ENCODE results near the gene NRXN2. TPM values are rescaled to one million over a fixed set of nuclear protein-coding genes. Genes with fewer than 3 reads are reported as not detected.

NRXN2 gene
- total RNA-seq, 2 experiments from 2014 or later: 0.18 to 0.39 TPM

DNA sequence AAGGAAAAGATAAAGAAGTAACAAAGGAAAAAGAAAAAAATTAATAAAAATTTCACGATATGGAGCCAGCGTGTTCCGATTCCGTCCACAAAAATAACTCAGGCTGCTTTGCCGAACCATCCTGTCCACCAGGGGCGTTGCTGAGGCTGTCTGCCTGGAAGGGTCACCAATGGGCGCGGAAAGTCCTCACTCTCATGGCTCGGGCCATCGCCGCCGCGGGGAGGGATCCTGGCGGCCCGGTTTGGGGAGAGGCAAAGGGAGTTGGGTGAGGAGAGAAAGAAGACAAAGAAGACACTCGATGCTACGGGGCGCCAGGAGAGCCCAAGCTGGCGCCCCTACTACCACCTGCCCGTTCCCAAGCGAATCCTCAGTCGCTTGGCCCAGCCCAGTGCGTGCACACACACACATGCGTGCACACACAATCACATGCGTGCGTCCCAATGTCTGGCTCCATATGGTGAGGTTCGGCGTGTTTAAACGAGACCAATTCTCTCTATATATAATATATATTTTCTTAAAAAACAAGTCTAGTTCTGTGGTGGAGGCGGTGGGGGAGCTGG is 42.4 kb upstream of the NRXN2 start:
- H3K27me3 Mint-ChIP-seq: no peaks in the 10 kb centered on the region
- CTCF ChIA-PET: interaction anchor here (0.6 to 6.0 kb wide), 4 partner anchors 10 to 314 kb away, joined by 3 to 38 read pairs (median 4); no protein-coding TSS in a partner anchor
- no peaks in the 10 kb centered on the region for H3K9me3 Mint-ChIP-seq (ENCODE audit: low read depth)
- peaks cover 89% of the 10 kb centered on the region for H3K4me1 Mint-ChIP-seq
- H3K27ac Mint-ChIP-seq: peak overlapping the region; percentile 81
- POLR2A ChIA-PET: interaction anchor here (0.7 to 2.7 kb wide), 3 partner anchors 9 to 131 kb away, joined by 3 to 17 read pairs (median 11); partner anchors contain the start of gene SF1
- DNase-seq (no peak), ATAC-seq (no peak)
- peaks cover 76% of the 10 kb centered on the region for H3K36me3 Mint-ChIP-seq (ENCODE audit: low read depth)
- peak overlapping the region; percentile 50 for H3K4me3 Mint-ChIP-seq
- intact Hi-C loops (cut with DNase I, micrococcal nuclease): no loop called here

DNA sequence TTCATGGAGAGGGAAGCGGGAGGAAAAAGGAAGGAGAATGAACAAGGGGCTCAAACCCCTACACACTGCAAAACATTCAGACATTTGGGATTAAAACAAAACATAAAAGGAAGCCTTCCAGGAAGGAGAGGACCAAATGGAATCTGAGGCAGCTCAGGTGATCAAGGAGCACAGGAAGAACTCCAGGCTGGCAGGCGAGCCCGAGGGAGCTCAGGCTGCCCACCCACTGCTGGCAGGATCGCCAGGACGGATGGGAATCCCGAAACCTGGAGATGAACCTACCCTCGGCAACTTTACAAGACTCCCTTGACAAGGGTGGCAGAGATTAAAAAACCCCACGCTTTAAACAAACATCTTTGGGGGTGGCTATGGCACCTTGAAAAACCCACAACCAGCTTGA is 41.8 kb upstream of the NRXN2 start:
- intact Hi-C loops (cut with DNase I, micrococcal nuclease): no loop called here

DNA sequence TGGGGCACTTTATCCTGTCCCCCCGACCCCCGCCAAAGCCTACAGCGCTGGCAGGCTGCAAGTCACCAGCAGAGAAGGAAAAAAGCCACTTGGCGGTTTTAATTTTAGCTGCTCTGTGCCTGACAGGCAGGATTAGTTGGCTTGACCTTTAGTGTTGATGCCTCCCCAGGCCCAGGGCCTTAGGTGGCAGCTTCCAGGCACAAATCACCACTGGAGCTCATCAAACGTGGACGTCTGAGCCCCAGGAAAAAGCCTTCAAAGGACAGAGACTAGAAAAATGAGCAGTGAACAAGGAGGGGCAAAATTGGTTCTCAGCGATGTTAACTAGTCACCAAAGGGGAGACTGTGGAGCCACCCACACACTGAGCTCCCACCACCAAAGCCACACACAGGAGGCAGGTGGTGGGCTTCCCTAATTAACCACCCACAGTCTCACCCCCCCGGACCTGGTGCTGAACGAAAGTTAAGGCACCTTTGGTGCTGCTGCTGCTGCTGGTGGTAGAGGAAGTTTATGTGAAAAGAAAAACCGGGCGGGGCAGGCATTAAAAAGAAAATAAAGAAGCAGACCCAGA is 41.1 kb upstream of the NRXN2 start:
- Mint-ChIP-seq H3K4me3 (peak overlapping the region; percentile 50), H3K9me3 (ENCODE audit: low read depth) (no peaks in the 10 kb centered on the region), H3K27ac (peak overlapping the region; percentile 81), H3K4me1 (peaks cover 85% of the 10 kb centered on the region), H3K36me3 (ENCODE audit: low read depth) (peaks cover 64% of the 10 kb centered on the region), H3K27me3 (no peaks in the 10 kb centered on the region)
- intact Hi-C loops (cut with DNase I, micrococcal nuclease): no loop called here
- no peak for ATAC-seq
- ChIA-PET CTCF (interaction anchor here (0.8 to 6.0 kb wide), 8 partner anchors 7 to 87 kb away, joined by 3 to 38 read pairs (median 5); partner anchors contain the start of genes MAP4K2 and RASGRP2), POLR2A (interaction anchor here (1.1 to 3.1 kb wide), 6 partner anchors 8 to 19 kb away, joined by 3 to 17 read pairs (median 12); partner anchors contain the start of gene SF1)
- DNase-seq: peak; percentile 50

More for the DNA sequence above, 41.8 kb upstream of the NRXN2 start:
- H3K9me3 Mint-ChIP-seq (ENCODE audit: low read depth): no peaks in the 10 kb centered on the region
- H3K27me3 Mint-ChIP-seq: no peaks in the 10 kb centered on the region
- ChIA-PET CTCF (interaction anchor here (0.9 to 6.0 kb wide), 5 partner anchors 11 to 39 kb away, joined by 3 to 38 read pairs (median 3); partner anchors contain the start of gene MAP4K2), POLR2A (interaction anchor here (0.7 to 3.1 kb wide), 5 partner anchors 10 to 131 kb away, joined by 3 to 17 read pairs (median 11); partner anchors contain the start of gene SF1)
- DNase-seq: no peak
- H3K27ac Mint-ChIP-seq: peak overlapping the region; percentile 81
- no peak for ATAC-seq
- H3K36me3 Mint-ChIP-seq (ENCODE audit: low read depth): peaks cover 70% of the 10 kb centered on the region
- peak overlapping the region; percentile 50 for H3K4me3 Mint-ChIP-seq
- H3K4me1 Mint-ChIP-seq: peaks cover 90% of the 10 kb centered on the region

DNA sequence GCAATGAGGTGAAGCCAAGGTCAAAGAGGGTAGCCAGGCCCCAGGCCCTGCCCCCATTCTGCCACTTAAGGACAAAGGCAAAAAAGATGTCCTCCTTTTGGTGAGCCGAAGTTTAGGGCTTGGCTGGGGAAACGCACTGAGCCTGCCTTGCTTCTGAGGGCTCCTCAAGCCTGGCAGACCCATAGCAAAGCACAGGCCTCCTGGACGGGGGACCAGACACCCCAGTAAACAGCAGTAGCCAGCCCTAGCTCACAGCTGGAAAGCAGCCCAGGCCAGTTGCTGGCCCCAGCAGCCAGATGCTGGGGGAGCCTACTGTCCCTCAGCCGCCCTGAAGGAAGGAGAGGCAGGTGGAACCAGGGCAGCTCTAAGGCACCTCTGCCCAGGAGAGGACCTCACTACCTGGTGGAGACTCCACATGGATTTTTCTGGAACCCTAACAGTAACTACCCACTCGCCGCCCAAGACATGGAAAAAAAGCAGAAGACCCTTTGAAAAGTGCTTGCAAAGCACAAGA is 40.6 kb upstream of the NRXN2 start:
- Mint-ChIP-seq H3K9me3 (ENCODE audit: low read depth) (no peaks in the 10 kb centered on the region), H3K36me3 (ENCODE audit: low read depth) (peaks cover 58% of the 10 kb centered on the region), H3K27ac (peak overlapping the region; percentile 81), H3K4me3 (no peak overlapping the region), H3K4me1 (peaks cover 80% of the 10 kb centered on the region), H3K27me3 (no peaks in the 10 kb centered on the region)
- intact Hi-C loops (cut with DNase I, micrococcal nuclease): loop anchor here in 1 of 2 experiments (2.0 kb wide), 2 partner anchors 13 to 19 kb away; partner anchors contain the start of gene RASGRP2
- POLR2A ChIA-PET: interaction anchor here (1.1 to 3.1 kb wide), 6 partner anchors 9 to 19 kb away, joined by 3 to 17 read pairs (median 12); partner anchors contain the start of gene SF1
- CTCF ChIA-PET: interaction anchor here (0.8 to 6.0 kb wide), 8 partner anchors 8 to 86 kb away, joined by 3 to 38 read pairs (median 5); partner anchors contain the start of genes MAP4K2 and RASGRP2
- DNase-seq (no peak), ATAC-seq (peak; percentile 8)

DNA sequence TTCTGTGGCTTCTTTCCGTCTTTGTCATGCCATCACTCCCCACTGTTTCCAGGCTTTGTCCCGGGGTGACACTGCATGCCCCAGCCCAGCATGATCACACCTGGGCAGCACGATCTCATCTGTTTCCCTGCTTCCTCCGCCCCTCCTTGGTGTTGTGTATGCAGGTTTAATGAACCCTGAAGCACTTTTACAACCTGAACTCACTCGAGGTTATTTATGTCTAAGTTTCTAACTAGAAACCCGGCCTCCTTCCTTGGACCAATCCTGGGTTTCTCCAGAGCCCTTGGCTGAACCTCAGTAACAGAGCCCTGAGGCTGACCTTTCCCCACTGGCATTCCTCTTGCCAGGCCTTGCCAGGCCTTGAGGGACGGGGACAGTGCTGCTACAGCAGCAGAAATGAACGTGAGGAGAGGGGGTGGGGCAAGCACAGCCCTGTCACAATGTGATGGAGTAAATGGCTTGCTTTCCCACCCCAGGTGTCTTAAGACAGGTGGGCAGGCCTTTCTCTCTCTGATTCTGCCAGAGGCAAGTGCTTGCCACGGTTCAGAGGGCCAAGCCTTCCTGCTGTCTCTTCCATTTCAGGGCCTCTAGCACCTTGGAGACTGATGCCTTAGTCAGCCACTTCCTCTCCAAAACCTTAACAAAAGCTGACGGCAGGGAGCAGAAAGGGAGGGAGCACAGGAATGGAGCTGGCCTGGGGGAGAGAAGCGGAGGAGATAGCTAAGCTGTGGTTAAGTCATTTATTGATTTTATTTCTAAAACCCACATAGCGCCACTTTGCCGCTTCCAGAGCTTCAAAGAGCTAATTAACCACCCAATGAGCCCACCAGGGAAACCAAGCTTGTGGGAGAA is 39.9 kb upstream of the NRXN2 start:
- Mint-ChIP-seq H3K36me3 (ENCODE audit: low read depth) (peaks cover 52% of the 10 kb centered on the region), H3K9me3 (ENCODE audit: low read depth) (no peaks in the 10 kb centered on the region), H3K27me3 (no peaks in the 10 kb centered on the region), H3K27ac (peak overlapping the region; percentile 81), H3K4me1 (peaks cover 73% of the 10 kb centered on the region), H3K4me3 (no peak overlapping the region)
- intact Hi-C loops (cut with DNase I, micrococcal nuclease): loop anchor here in 1 of 2 experiments (2.0 kb wide), 2 partner anchors 14 to 18 kb away; partner anchors contain the start of gene RASGRP2
- ChIA-PET POLR2A (interaction anchor here (1.0 to 3.1 kb wide), 7 partner anchors 10 to 18 kb away, joined by 3 to 17 read pairs (median 12); partner anchors contain the start of gene SF1), CTCF (interaction anchor here (0.6 to 6.0 kb wide), 9 partner anchors 9 to 949 kb away, joined by 3 to 38 read pairs (median 5); partner anchors contain the start of genes KAT5 and RASGRP2)
- DNase-seq (peak; percentile 34), ATAC-seq (peak; percentile 31)

DNA sequence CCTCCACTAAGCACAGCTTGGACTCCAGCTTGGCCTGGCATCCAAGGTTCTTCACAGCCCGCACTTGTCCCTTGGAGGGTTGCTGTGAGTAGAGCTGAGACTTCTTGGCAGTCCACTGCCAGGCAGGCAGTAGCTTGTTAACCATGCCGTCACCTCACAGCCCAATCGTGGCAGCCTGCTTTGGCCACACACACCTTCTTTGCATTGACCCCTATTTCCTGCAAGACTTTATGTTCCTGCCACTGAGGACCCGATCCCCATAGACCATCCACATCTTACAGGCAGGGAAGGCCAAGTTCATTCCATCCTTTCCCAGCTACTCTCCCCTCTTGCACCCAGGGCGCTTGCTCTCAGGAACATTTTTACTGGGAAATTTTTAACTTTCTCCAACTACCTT is 39.3 kb upstream of the NRXN2 start:
- intact Hi-C loops (cut with DNase I, micrococcal nuclease): loop anchor here in 1 of 2 experiments (2.0 kb wide), 2 partner anchors 15 to 17 kb away; partner anchors contain the start of gene RASGRP2
- Mint-ChIP-seq H3K36me3 (ENCODE audit: low read depth) (peaks cover 45% of the 10 kb centered on the region), H3K4me3 (no peak overlapping the region), H3K4me1 (peaks cover 67% of the 10 kb centered on the region), H3K27me3 (no peaks in the 10 kb centered on the region), H3K9me3 (ENCODE audit: low read depth) (no peaks in the 10 kb centered on the region), H3K27ac (peak overlapping the region; percentile 81)
- POLR2A ChIA-PET: interaction anchor here (0.6 to 3.1 kb wide), 4 partner anchors 8 to 16 kb away, joined by 3 to 14 read pairs (median 9); partner anchors contain the start of gene SF1
- DNase-seq (no peak), ATAC-seq (no peak)
- CTCF ChIA-PET: interaction anchor here (0.6 to 5.1 kb wide), 5 partner anchors 9 to 950 kb away, joined by 3 to 30 read pairs (median 3); partner anchors contain the start of genes KAT5 and RASGRP2

DNA sequence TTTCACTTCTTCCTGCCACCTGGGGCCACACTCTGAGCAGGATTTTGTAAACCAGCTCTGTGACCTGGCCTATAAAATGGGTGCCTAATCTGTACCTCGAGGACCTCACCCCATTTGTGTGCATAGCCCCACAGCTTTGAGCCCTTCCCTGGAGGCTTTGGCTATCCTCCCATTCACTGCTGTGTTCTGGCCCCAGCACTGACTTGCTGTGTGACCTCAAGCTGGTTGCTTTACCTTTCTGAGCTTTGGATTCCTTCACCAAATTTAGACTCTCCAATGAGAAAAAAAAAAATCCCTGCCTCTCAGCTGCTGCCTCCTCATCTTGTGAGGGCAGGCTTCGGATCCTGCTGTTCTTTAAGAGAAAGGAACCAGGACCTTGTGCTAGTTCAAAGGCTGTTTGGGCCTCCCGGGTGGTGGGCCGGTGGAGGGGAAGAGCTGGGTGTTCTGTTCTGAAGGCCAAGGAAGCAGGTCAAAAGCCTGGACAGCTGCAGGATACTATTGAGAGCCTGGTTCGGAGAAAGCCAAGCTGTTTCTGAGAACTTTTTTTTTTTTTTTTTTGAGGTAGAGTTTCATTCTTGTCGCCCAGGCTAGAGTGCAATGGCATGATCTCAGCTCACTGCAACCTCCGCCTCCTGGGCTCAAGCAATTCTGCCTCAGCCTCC is 37.9 kb upstream of the NRXN2 start:
- Mint-ChIP-seq H3K4me3 (no peak overlapping the region), H3K27ac (peak overlapping the region; percentile 83), H3K9me3 (ENCODE audit: low read depth) (no peaks in the 10 kb centered on the region), H3K4me1 (peaks cover 56% of the 10 kb centered on the region), H3K27me3 (no peaks in the 10 kb centered on the region), H3K36me3 (ENCODE audit: low read depth) (peaks cover 36% of the 10 kb centered on the region)
- CTCF ChIA-PET: interaction anchor here (0.7 to 5.1 kb wide), 5 partner anchors 10 to 19 kb away, joined by 3 to 30 read pairs (median 5); partner anchors contain the start of gene RASGRP2
- POLR2A ChIA-PET: interaction anchor here (0.6 to 2.0 kb wide), 10 partner anchors 8 to 484 kb away, joined by 3 to 21 read pairs (median 8); partner anchors contain the start of genes MAJIN, RASGRP2 and SF1
- intact Hi-C loops (cut with DNase I, micrococcal nuclease): no loop called here
- ATAC-seq (no peak), DNase-seq (no peak)

DNA sequence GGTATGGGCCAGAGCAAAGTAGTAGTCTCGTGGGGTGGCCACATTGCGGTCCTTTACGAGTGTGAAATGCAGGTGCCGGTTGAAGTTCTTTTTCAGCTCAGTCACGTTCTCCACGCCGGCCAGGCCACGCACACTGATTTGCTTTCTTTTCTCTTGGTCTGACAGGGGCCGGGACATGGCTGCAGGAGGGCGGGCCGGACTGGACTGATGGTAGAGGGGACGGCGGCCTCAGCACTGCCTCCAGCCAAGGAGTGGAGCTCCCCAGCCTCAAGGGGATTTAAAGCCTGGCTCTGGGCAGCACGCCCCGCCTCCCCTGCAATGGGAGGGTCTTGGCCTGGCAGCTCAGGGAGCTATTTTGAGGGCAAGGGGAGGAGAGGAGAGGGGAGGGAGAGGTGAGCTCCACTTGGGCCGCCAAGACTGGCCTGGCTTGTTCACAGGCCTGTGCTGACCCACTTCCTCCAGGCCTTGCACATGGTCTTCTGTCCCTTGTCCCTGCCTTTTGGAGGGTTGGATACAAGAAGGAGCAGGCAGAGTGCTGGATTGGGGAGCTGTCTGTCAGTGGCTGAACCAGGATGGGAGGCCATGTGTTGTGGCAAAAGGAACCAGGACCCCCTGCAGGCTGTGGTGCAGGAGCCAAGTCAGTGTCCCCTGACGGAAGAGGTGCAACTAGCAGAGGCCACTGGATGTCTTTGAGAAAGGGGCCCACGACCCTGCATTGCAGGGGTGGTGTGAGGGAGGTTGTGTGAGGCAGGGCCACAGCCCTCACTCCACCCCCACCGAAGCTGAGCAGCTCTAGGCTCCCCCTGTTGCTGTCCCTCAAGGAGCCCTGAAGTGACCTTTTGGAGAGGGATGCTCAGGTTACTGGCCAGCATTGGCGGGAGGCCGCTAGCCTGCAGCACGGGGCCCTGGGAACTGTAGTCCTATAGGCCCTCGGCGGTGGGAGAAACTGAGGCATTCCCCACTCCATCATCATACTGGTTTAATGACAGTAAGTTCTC is 37.0 kb upstream of the NRXN2 start, which contains the start of gene PYGM:
TSS of gene PYGM (minus strand) at position 253 of the 998 bp plus-strand sequence. CDS start at position 177, 76 bp downstream.
- ChIA-PET CTCF (interaction anchor here (1.0 to 5.1 kb wide), 5 partner anchors 9 to 16 kb away, joined by 3 to 30 read pairs (median 5); partner anchors contain the start of gene RASGRP2), POLR2A (interaction anchor here (1.2 to 1.3 kb wide), 5 partner anchors 9 to 19 kb away, joined by 3 to 21 read pairs (median 11); partner anchors contain the start of genes RASGRP2 and SF1)
- Mint-ChIP-seq H3K36me3 (ENCODE audit: low read depth) (peaks cover 29% of the 10 kb centered on the region), H3K27ac (peak within 1 kb of the TSS; percentile 83), H3K27me3 (no peaks in the 10 kb centered on the region), H3K9me3 (ENCODE audit: low read depth) (no peaks in the 10 kb centered on the region), H3K4me3 (no peak within 1 kb of the TSS), H3K4me1 (peaks cover 49% of the 10 kb centered on the region)
- ATAC-seq: no peak
- DNase-seq: no peak
- intact Hi-C loops (cut with DNase I, micrococcal nuclease): no loop called here

DNA sequence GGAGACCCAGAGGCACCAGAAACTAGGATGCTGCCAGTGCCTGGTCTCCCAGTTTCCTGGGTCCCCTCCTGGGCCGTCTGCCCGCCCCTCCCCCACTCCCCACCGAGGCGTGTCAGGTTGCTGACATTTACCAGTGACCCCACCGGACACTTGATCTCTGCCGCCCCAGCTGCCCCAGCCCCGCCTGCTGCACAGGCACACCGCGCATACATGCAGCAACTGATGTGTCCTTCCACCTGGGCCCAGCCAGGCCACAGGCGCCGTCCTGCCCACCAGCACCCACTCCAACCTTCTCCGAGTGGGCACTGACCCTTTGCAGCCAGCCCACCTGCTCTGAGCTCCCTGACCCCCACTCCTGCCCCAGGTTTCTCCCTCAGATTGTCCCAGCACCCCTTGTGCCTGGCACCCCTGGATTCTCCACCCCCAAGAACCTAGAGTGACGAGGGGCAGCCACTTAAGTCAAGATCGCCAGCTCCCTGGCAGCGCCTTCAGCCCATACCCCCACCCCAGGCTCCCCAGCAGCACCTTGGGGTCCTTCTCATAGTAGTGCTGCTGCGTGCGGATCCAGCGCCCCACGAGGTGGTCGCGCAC is 36.2 kb upstream of the NRXN2 start:
- no peak overlapping the region for H3K4me3 Mint-ChIP-seq
- H3K27me3 Mint-ChIP-seq: no peaks in the 10 kb centered on the region
- intact Hi-C loops (cut with DNase I, micrococcal nuclease): no loop called here
- POLR2A ChIA-PET: interaction anchor here (1.3 kb wide), 1 partner anchor 15 kb away, joined by 11 read pairs; no protein-coding TSS in a partner anchor
- H3K4me1 Mint-ChIP-seq: peaks cover 41% of the 10 kb centered on the region
- CTCF ChIA-PET: interaction anchor here (1.2 to 5.1 kb wide), 2 partner anchors 12 to 17 kb away, joined by 3 to 30 read pairs; no protein-coding TSS in a partner anchor
- H3K27ac Mint-ChIP-seq: peak overlapping the region; percentile 13
- ATAC-seq (no peak), DNase-seq (no peak)
- H3K36me3 Mint-ChIP-seq (ENCODE audit: low read depth): peaks cover 21% of the 10 kb centered on the region
- no peaks in the 10 kb centered on the region for H3K9me3 Mint-ChIP-seq (ENCODE audit: low read depth)
